Activated CD8-positive, alpha-beta memory T cell treated with anti-CD3 and anti-CD28 coated beads, Interleukin-2, amount 50 U/mL, for 24 hours (primary cell): ENCODE measurements around the gene MED27.

Experiments
- DNase-seq: peaks from one replicate; pipeline ENCODE4 v3.0.0-alpha.2; 2020; ENCODE audit errors: extremely low read depth

MED27 gene

DNA sequence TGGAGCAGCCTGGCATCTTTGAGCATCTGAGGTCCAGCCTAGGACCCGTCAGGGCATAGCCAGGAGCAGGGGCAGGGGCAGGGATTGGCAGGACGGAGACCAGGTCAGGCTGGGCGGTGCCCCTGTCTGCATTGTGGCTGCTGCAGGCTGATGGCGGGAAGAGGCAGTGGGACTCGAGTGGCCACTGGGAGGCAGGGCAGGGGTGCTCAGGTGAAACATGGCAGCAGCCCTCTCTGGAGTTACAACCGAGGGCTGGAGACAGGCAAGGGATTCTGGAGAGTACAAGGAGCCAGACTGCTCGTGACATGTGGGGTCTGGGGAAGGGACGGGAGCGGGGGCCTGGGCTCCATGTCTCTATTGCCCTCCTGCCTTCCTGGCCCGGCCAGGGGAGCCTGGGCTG lies 242.4 kb downstream of the MED27 start:
- DNase-seq, result no peak

DNA sequence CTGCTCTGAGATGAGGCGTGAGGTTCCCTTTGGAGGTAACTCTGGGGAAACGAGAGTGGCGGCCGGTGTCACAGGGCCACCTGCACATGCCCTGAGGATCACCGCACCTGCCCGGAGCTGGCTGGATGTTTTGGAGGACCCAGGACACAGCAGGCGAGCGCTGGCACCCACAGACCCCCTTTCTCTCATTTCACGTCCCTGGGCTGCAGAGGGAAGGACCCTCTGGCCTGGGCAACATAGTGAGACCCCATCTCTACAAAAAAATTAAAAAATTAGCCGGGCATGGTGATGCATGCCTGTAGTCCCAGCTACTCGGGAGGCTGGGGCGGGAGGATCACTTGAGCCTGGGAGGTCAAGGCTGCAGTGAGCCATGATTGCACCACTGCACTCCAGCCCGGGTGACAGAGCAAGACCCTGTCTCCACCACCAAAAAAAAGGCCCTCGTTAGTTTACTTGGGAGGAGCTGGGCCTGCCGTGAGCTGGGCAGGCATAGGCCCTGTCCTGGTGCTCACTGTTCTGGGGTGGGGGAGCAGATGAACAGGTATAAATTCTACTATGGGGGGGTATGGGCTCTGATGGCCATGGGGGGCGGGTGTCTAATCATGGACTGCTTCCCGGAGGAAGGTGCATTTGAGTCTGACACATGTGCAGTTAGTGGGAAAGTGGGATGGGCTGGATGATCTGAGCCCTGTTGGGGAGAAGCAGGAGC lies 242.9 kb downstream of the MED27 start:
- no peak for DNase-seq

DNA sequence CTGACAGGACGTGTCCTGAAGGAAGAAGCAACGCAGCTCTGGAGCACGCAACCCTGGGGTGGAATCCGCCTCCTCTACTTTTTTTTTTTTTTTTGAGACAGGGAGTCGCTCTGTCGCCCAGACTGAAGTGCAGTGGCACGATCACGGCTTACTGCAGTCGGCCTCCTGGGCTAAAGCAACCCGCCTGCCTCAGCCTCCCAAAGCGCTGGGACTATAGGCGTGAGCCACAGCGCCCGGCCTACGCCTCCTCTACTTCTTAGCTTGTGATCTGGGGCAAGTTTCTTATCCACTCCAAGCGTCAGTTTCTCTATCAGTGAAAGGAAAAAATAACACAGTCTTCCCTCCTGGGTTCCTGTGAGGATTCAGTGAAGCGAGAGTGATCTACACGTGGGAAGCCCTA lies 243.6 kb downstream of the MED27 start:
- DNase-seq, result no peak

GRCh38 chr9:131835151-131835910 lies 244.3 kb downstream of the MED27 start:
- DNase-seq, result no peak

DNA sequence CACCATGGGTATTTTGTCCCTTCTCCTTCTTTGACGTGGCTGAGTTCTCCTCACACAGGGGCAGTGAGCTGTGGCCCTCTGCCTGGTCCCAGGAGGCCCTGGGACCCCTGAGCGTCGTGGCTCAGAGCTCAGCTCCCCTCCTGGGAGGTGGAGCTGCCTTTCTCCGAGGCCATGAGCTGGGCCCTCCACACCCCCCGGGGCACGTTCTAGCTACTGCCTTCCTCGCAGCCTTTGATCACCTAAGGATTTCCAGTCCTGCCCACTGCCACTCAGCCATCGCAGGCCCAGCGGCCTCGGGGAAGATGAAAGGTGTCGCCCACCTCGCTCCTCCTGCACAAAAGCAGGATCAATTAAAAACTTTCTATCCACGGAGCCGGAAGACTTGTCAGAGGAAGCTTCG lies 244.9 kb downstream of the MED27 start:
- DNase-seq, result no peak

GRCh38 chr9:131833906-131834305 lies 245.8 kb downstream of the MED27 start:
- no peak for DNase-seq

DNA sequence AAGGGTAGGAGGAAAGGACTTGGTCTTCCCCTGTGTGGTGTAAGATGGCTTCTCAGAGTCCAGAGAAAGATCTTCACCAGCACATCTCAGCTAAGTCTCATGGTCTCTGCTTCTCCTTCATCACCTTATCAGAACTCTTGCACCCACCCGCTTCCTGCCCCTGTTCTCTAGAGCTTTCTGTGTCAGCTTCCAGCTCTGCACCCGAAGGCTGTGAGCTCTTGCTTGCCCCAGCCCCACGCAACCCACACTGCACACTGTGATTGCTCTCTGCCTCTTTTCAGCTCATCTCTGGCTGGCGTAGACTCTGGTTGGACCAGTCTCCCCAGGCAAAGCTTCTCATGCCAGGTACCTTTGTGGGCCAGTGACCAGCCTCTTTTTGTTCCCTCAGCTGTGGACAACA lies 246.6 kb downstream of the MED27 start:
- DNase-seq, result no peak

DNA sequence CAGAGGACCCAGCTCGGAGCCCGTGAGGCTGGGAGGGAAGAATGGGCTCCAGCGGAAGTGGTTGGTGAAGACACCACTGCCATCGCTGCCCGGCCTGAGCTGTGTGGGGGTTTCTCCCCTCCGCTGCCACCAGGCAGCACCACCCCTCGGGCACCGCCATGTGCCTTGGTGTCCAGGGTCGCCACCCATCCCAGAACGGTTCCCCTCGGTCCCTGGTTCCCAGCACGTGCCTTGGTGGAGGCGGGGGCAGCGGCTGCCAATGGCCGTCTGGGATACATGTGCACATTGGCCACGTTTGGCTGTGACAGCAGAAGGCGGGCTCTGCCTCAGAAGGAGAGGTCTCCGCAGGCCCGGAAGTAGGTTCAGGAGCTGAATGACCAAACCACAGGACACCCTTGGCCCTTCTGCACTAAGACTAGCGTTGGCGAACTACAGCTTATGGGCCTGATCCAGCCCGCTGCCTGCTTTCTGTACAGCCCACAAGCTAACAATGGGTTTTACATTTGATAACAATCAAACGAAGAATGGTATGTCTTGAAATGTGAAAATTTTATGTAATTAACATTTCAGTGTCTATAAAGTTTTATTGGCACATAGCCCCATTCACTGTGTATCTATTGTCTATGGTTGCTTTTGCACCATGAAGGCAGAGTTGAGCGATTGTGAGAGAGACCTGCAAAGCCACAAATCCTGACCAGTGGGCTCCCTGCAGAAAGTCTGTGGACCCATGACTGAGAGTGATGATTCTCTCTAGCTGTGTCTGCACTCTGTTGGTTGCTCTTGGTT lies 248.1 kb downstream of the MED27 start:
- DNase-seq, result no peak

GRCh38 chr9:131827821-131828369 lies 251.8 kb downstream of the MED27 start:
- no peak for DNase-seq

DNA sequence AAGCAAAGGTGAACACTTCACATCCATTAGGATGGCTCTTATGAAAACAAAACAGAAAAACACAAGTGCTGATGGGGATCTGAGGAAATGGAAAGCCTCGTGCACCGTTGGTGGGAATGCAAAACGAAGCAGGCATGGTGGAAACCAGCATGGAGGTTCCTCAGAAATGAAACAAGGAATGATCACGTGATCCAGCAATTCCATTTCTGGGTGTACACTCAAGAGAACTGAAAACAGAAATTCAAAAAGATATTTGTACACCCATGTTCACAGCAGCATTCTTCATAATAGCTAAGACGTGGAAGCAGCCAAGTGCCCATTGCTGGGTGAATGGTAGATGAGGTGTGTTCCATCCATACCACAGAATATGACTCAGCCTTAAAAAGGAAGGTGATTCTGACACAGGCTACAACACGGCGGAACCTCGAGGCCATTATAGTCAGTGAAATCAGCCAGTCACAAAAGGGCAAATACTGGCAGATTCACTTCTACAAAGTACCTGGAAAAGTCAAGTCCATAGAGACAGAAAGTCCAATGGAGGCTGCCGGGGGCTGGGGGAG lies 252.6 kb downstream of the MED27 start:
- DNase-seq, result no peak

GRCh38 chr9:131826053-131826452 lies 253.6 kb downstream of the MED27 start:
- DNase-seq, result no peak

GRCh38 chr9:131824953-131825495 lies 254.6 kb downstream of the MED27 start:
- no peak for DNase-seq

GRCh38 chr9:131824155-131824594 lies 255.5 kb downstream of the MED27 start:
- no peak for DNase-seq

GRCh38 chr9:131823701-131824146 lies 255.9 kb downstream of the MED27 start:
- no peak for DNase-seq

- DNase-seq, result no peak
Measured at GRCh38 chr9:131818089-131818488, 261.6 kb downstream of the MED27 start.

DNA sequence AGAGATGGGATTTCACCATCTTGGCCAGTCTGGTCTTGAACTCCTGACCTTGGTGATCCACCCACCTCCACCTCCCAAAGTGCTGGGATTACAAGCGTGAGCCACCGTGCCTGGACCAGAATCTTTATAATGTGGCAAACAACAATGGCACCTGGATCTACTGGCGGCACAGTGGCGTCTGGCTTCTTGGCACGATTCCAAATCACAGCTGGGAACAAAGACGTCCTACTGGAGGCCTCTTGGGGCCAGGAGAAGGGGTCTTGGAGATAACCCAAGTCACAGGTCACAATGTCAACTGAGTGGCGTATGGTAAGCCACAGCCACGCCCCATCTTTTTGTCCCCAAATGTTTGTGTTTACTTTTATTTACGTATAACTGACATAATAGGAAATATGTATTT lies 262.0 kb downstream of the MED27 start:
- DNase-seq, result no peak

- DNase-seq, result no peak
Measured at GRCh38 chr9:131817073-131817472, 262.6 kb downstream of the MED27 start.

DNA sequence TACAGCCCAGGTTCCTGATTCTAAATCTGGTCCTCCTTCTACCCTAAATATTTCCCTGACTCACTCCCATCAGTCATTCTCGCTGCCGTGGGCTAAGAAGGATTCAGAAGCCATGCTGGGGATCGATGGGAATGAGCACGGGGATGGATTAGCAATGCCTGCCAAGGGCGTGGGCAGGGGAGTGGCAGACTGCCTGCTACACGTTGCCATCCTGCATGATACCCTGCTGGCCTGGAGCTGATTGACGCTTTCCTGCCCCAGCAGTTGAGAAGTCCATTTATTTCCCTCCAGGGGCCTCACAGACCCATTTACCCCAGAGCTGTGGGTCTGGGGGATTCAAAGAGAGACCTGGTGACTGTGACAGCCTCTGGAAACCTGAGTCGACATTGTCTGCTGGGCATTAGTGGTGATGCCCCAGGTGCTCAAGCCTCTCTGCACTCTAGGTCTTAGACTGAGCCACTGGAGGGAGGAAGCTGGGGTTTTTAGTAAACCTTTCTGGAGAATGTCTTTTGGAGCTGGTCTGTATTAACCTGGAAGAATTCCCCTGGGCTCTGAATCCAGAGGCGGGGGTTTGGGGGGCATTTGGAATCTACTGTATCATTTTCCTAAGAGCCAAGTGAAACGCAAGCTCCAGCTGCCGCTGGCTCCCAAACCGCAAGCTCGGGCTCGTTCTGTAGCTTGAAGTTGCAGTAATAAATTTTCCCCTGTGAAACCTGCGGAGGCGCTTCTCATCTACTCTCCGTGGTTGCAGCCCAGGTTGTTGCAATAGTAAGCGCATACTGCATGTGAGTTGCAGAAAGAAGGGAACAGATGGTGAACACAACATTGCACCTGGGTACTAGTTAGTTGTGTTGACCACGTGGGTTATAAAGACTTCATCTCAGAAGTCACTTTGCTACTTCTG lies 263.4 kb downstream of the MED27 start:
- DNase-seq, result no peak

- no peak for DNase-seq
Measured at GRCh38 chr9:131814707-131815106, 265.0 kb downstream of the MED27 start.

DNA sequence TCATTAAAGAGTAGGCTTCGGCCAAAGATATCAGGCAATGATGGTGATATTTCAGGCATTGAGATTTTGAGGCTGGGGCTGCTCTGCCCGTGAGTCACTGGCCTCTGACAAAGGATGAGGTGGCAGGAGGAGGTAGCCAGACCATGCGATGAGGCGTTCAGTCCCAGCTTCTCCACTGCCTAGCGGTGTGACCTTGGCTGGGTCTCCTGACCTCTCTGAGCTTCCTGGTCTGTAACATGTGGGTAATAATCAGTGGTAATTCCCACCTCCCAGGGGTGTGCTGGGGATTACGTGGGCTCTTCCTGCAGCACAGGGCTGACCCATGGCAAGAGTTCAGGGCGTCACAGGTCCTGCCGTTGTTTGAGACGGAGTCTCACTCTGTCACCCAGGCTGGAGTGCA lies 266.6 kb downstream of the MED27 start:
- no peak for DNase-seq
